HG02852 (cell line): ENCODE results near the gene NTRK2.
"Not testable (repeated sequence)": the region's sequence is repeated elsewhere in the genome, so short reads cannot be mapped to it uniquely, and the experiment has no call there.

Experiments used
- ATAC-seq: cut with Tn5 transposase; IDR thresholded peaks from one replicate; pipeline ENCODE4 v1.9.1; 2021; ENCODE audit warnings: mild to moderate bottlenecking, moderate library complexity; ENCODE audit not compliant: unreplicated experiment

NTRK2 gene

GRCh38 chr9:85045271-85045670 lies 375.7 kb downstream of the NTRK2 start:
- ATAC-seq = no peak

- no peak for ATAC-seq
Measured at GRCh38 chr9:85046475-85046874, 376.9 kb downstream of the NTRK2 start.

GRCh38 chr9:85053206-85053786 lies 383.8 kb downstream of the NTRK2 start:
- ATAC-seq = no peak

- no peak for ATAC-seq
Measured at GRCh38 chr9:85054017-85054416, 384.5 kb downstream of the NTRK2 start.

GRCh38 chr9:85055506-85056202 lies 386.1 kb downstream of the NTRK2 start:
- peak; percentile 61 for ATAC-seq

GRCh38 chr9:85056203-85056572 lies 386.7 kb downstream of the NTRK2 start:
- peak; percentile 85 for ATAC-seq

- ATAC-seq = no peak
Measured at GRCh38 chr9:85061969-85062368, 392.4 kb downstream of the NTRK2 start.

GRCh38 chr9:85062385-85063022 lies 393.0 kb downstream of the NTRK2 start:
- ATAC-seq = no peak

- no peak for ATAC-seq
Measured at GRCh38 chr9:85064811-85065371, 395.4 kb downstream of the NTRK2 start.

- peak; percentile 88 for ATAC-seq
Measured at GRCh38 chr9:85067792-85068191, 398.3 kb downstream of the NTRK2 start.

- ATAC-seq = not testable (repeated sequence)
Measured at GRCh38 chr9:85069421-85069820, 399.9 kb downstream of the NTRK2 start.
